WERI-Rb-1 (cell line): ENCODE data around the gene TEPSIN.

Experiments used
- DNase-seq: peaks from one replicate; pipeline ENCODE4 v3.0.0-alpha.2; 2020
- H3K27ac ChIP-seq: fragments of 250-450 bp; sonication (Bioruptor Pico); 2 replicates; pipeline ENCODE4 v1.5.1; 2020; ENCODE audit warnings: mild to moderate bottlenecking, moderate library complexity
- H3K27me3 ChIP-seq: fragments of 250-450 bp; sonication (Bioruptor Pico); 2 replicates; pipeline ENCODE4 v1.5.1; 2021; ENCODE audit warnings: mild to moderate bottlenecking, low read depth, moderate library complexity; ENCODE audit not compliant: insufficient read depth, severe bottlenecking
- H3K36me3 ChIP-seq: fragments of 250-450 bp; sonication (Bioruptor Pico); 2 replicates; pipeline ENCODE4 v1.5.1; 2020; ENCODE audit warnings: mild to moderate bottlenecking, moderate library complexity
- H3K4me3 ChIP-seq: 2 replicates; pipeline ENCODE4 v1.5.1; 2011; ENCODE audit warnings: low read depth, mild to moderate bottlenecking, control low read depth, low read length
- H3K9me3 ChIP-seq: fragments of 250-450 bp; sonication (Bioruptor Pico); 2 replicates; pipeline ENCODE4 v1.5.1; 2021; ENCODE audit warnings: mild to moderate bottlenecking, moderate library complexity; ENCODE audit not compliant: severe bottlenecking
- TF ChIP-seq, protein P1 (sequence below): IDR thresholded peaks from 2 replicates; pipeline ENCODE4 v1.5.1; 2011; ENCODE audit warnings: low read depth, mild to moderate bottlenecking, control low read depth, inconsistent platforms, low read length

TEPSIN gene

DNA sequence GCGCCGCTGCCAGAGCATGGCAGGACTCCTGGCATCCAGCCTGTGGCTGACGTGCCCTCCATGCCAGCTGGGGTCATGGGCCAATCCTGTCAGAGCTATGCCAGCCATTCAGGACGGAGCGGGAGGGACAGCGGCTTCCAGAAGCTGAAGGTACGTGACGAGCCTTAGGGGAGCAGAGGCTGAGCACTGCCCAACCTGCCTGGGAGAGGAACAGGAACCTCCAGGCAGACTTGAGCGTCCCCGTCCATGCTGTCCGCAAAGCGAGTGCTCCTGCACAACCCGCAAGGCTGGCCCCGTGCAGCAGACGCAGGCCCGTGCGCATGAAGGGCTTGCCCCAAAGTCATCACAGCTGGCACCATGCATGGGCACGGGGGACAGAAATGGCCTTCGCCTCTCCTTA is 21.8 kb upstream of the TEPSIN start:
- TF ChIP-seq, protein P1, sequence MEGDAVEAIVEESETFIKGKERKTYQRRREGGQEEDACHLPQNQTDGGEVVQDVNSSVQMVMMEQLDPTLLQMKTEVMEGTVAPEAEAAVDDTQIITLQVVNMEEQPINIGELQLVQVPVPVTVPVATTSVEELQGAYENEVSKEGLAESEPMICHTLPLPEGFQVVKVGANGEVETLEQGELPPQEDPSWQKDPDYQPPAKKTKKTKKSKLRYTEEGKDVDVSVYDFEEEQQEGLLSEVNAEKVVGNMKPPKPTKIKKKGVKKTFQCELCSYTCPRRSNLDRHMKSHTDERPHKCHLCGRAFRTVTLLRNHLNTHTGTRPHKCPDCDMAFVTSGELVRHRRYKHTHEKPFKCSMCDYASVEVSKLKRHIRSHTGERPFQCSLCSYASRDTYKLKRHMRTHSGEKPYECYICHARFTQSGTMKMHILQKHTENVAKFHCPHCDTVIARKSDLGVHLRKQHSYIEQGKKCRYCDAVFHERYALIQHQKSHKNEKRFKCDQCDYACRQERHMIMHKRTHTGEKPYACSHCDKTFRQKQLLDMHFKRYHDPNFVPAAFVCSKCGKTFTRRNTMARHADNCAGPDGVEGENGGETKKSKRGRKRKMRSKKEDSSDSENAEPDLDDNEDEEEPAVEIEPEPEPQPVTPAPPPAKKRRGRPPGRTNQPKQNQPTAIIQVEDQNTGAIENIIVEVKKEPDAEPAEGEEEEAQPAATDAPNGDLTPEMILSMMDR, result no peak
- Histone ChIP-seq H3K27ac (no peak overlapping the region), H3K36me3 (peaks cover 37% of the 10 kb centered on the region), H3K9me3 (no peaks in the 10 kb centered on the region), H3K4me3 (no peak overlapping the region), H3K27me3 (no peaks in the 10 kb centered on the region)
- DNase-seq, result no peak

DNA sequence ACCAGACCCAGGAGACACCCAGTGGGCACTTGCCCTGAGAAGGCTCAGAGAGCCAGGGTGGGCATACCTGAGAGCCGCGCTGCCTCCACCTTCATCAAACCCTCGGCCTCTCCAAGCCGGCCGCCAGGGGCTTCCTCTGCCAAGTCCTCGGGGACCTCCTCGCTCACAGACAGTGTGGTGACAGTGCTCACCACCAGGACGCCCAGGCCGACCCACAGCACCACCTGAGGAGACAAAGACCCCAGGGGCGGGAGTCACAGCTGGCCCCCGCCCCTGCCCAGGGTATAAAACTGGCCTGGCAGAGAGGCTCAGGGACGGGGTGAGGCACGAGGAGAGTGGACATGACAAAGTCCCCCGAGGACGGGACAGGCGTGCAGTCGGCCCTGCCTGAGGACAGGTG is 21.3 kb upstream of the TEPSIN start:
- no peak overlapping the region for H3K4me3 ChIP-seq
- TF ChIP-seq, protein P1, result no peak
- no peak for DNase-seq
- H3K27me3 ChIP-seq, result no peaks in the 10 kb centered on the region
- no peak overlapping the region for H3K27ac ChIP-seq
- H3K9me3 ChIP-seq, result no peaks in the 10 kb centered on the region
- H3K36me3 ChIP-seq, result peaks cover 32% of the 10 kb centered on the region

DNA sequence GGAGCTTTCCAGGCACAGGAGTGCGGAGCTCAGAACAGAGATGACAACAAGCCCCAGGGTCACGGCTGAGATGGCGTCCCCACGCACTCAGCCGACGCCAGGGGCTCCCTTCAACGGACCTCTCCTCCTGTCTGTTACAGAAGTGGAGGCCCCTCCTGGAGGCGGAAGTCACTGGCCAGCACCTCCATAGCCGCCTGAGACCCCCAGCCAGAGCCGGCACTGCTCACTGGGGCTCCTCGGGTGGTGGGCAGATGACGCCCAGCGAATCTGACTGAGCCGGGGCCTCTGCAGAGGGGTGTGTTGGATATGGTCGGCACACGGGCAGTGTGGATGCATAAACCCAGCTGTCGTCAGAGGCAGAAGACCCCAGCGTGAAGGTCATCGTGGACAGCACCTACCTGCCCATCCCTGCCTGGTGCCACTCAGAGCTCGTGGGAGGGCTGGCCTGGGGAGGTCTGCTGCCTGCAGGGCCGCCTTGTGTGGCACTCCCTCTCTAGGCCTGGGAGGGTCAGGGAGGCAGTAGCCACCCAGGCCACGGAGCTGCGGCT is 20.3 kb upstream of the TEPSIN start:
- Histone ChIP-seq H3K36me3 (peaks cover 26% of the 10 kb centered on the region), H3K9me3 (no peaks in the 10 kb centered on the region), H3K27ac (no peak overlapping the region), H3K4me3 (no peak overlapping the region), H3K27me3 (no peaks in the 10 kb centered on the region)
- DNase-seq, result no peak
- TF ChIP-seq, protein P1, result no peak

DNA sequence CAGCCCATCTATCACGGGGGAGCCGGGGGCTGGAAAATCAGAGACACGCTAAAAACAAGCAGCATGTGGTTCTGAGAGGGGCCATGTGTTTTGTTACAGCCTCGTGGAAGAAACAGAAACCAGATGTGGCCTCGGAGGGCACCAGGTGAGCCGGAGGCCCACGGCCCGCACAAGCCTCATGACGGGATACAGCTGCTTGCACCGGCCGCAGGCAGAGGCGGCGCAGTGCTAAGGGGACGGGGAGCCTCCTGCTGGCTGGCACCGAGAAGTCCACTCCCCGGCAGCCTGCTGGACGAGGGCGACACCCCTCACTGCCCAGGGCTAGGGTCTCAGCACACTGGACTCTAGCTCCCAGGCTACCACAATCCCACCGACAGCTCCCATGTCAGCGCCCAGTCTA is 19.4 kb upstream of the TEPSIN start:
- H3K27me3 ChIP-seq, result no peaks in the 10 kb centered on the region
- no peak overlapping the region for H3K4me3 ChIP-seq
- H3K9me3 ChIP-seq, result no peaks in the 10 kb centered on the region
- TF ChIP-seq, protein P1, result peak; percentile 74
- peaks cover 20% of the 10 kb centered on the region for H3K36me3 ChIP-seq
- DNase-seq, result no peak
- no peak overlapping the region for H3K27ac ChIP-seq

DNA sequence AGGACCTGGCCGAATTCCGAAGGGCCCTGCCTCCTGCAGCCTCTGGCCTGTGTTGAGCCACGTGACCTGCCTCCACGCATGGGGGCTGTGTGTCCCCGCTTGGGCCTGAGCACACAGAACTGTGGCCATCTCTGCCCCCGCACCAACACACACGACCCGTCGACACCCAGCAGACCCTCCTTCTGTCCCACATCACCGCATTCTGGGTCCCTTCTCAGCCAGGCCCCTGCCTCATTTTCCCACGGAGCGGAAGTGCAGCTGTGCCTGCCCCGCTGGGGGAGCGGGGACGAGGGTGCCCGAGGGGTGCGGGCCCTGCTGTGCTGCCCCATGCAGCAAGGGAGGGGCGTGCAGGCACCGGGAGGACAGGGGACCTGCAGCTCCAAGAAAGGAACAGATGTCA is 18.7 kb upstream of the TEPSIN start:
- Histone ChIP-seq H3K9me3 (no peaks in the 10 kb centered on the region), H3K27ac (no peak overlapping the region), H3K36me3 (peaks cover 20% of the 10 kb centered on the region), H3K27me3 (no peaks in the 10 kb centered on the region), H3K4me3 (no peak overlapping the region)
- TF ChIP-seq, protein P1, result no peak
- no peak for DNase-seq

DNA sequence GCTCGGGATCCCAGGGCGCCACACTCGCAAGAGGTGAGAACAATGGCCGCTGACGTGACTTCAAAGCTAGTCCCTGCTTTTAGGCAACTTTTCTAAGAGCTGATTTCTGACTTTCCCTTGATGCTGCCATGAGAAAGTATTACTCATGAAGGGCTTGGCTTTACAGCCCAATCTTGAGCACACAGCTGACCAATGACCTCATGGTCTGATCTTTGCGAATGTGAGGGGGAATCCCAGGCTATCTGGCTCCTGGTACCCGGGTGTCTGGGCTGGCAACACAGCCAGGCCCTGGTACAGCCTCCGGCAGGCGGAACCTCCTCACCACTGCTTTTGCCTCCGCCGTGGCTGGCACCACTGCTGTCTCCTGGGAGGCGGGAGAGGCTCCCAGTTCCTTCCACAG is 17.8 kb upstream of the TEPSIN start:
- no peak for DNase-seq
- H3K9me3 ChIP-seq, result no peaks in the 10 kb centered on the region

More for the DNA sequence above, 17.8 kb upstream of the TEPSIN start:
- peaks cover 20% of the 10 kb centered on the region for H3K36me3 ChIP-seq
- H3K27ac ChIP-seq, result no peak overlapping the region
- no peaks in the 10 kb centered on the region for H3K27me3 ChIP-seq
- H3K4me3 ChIP-seq, result no peak overlapping the region
- TF ChIP-seq, protein P1, result no peak
